GM08714 (cell line): Measurements from ENCODE around the gene SPAG7.

Experiments used
- H3K4me3 ChIP-seq: fragments of 200-500 bp; sonication (Bioruptor generic); 2 replicates; pipeline ENCODE4 v1.5.1; 2014; ENCODE audit warnings: mild to moderate bottlenecking, low read length, inconsistent platforms
- ZNF274 ChIP-seq: IDR thresholded peaks from 2 replicates; pipeline ENCODE4 v1.6.1; 2012; ENCODE audit warnings: mild to moderate bottlenecking, low read depth, low read length

SPAG7 gene

GRCh38 chr17:4969047-4969550 lies 1.5 kb upstream of the SPAG7 start:
- TF ChIP-seq ZNF274 = no peak
- no peak overlapping the region; the same call in 1 of the 2 replicates for H3K4me3 ChIP-seq

GRCh38 chr17:4968486-4969046 lies 949 bp upstream of the SPAG7 start:
- no peak for TF ChIP-seq ZNF274
- peak overlapping the region; percentile 67; the same call in 1 of the 2 replicates for H3K4me3 ChIP-seq

- peak overlapping the region; percentile 77 for H3K4me3 ChIP-seq
- TF ChIP-seq ZNF274 = no peak
These were observed 626 bp downstream of the SPAG7 start for GRCh38 chr17:4966844-4967538.

GRCh38 chr17:4965311-4965986 lies 2.2 kb downstream of the SPAG7 start:
- no peak for TF ChIP-seq ZNF274
- no peak overlapping the region for H3K4me3 ChIP-seq

- no peak for TF ChIP-seq ZNF274
- H3K4me3 ChIP-seq = no peak overlapping the region
These were observed 7.2 kb downstream of the SPAG7 start for GRCh38 chr17:4960279-4960922.

GRCh38 chr17:4959261-4959965 lies 8.2 kb downstream of the SPAG7 start:
- no peak overlapping the region for H3K4me3 ChIP-seq
- no peak for TF ChIP-seq ZNF274

- no peak overlapping the region for H3K4me3 ChIP-seq
- no peak for TF ChIP-seq ZNF274
These were observed 9.5 kb downstream of the SPAG7 start for GRCh38 chr17:4958102-4958501.

GRCh38 chr17:4956493-4957061 lies 11.0 kb downstream of the SPAG7 start:
- TF ChIP-seq ZNF274 = no peak
- no peak overlapping the region for H3K4me3 ChIP-seq

- TF ChIP-seq ZNF274 = no peak
- no peak overlapping the region for H3K4me3 ChIP-seq
These were observed 12.5 kb downstream of the SPAG7 start for GRCh38 chr17:4955091-4955490.

GRCh38 chr17:4953451-4953961 lies 14.1 kb downstream of the SPAG7 start:
- no peak for TF ChIP-seq ZNF274
- no peak overlapping the region for H3K4me3 ChIP-seq

- no peak for TF ChIP-seq ZNF274
- no peak overlapping the region for H3K4me3 ChIP-seq
These were observed 16.1 kb downstream of the SPAG7 start for GRCh38 chr17:4951486-4951885.

- TF ChIP-seq ZNF274 = no peak
- peak within 1 kb of the TSS; percentile 58; the same call in 1 of the 2 replicates for H3K4me3 ChIP-seq
These were observed 16.8 kb downstream of the SPAG7 start, which contains the start of gene ENO3 for GRCh38 chr17:4950746-4951204. Gene ENO3, plus strand, starts transcription at chr17:4951119. Its CDS starts 711 bp downstream, at chr17:4951830.
